Stimulated activated CD8-positive, alpha-beta memory T cell treated with anti-CD3 and anti-CD28 coated beads, Interleukin-4, amount 100 ng/mL, for 48 hours (primary cell): ENCODE results near the gene ST14.

ENCODE experiments used
- DNase-seq: peaks from one replicate; pipeline ENCODE4 v3.0.0-alpha.2; 2020

Gene ST14

DNA sequence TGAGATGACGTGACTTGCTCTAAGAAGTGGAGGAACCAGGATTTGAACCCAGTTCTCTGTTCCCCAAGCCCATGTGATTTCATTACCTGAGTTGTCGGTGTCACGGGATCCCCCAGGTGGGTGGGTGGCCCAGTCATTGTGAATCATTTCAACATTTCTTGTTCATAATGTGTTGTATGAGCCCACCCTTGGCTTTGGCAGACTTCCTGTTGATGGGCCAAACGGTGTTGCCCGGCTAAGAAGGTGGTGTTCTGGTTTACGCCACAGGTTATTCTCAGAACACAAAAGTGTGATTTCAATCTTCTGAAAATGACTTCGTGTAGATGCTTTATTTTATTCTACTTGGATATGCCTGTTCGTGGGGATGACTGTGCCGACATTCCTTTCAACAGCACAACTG, 21.6 kb upstream of the ST14 start:
- DNase-seq, result peak; percentile 40

DNA sequence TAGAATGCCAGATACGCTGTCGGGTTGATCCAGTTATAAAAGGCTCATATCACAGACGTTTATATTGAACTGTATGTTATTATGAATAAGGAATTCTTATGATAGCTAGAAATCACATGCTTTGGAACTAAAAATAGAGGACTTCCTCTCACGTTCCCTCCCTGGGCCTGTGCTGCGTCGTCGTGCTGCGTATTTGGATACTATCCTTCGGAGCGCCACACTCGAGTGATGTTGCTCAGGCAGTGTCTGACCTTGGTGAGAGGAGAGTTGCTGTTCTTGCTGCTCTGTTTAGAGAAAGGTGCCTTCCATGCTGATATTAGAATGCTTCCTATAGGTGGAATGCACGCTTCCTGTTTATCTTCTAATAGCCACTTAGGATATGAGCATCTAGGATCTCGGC, 20.2 kb upstream of the ST14 start:
- DNase-seq, result no peak

DNA sequence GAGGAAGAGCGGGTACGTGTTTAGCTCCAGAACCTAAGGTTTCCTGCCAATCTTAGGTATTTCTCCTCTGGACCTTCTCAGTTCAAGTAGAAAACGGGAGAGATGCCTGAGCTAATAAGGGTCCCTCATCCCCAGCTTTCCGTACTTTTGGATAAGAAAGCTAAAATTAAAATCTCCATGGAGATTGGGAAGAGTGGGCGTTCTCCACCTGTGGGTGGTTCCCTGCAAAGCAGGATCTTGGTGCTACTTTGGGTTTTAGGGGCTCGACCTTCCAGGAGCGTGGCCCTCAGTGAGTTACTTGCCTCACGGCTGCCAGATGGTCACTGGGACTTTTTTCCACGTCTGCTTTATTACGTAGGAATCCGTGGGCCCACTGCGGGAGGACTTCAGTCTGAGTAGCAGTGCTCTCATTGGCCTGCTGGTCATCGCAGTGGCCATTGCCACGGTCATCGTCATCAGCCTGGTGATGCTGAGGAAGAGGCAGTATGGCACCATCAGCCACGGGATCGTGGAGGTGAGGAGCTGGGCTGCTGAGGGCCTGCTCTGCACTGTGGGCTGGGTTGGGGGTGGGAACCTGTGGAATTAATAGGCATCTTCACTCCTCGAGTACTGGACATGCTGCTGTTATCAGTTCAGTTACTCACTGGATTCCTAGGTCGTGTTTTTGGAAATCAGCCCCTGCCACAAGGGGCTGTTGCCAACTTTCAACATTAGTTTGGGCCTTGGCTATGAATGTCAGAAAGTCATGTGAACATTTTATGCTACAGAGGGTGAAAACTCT, 17.8 kb upstream of the ST14 start:
- DNase-seq, result no peak

DNA sequence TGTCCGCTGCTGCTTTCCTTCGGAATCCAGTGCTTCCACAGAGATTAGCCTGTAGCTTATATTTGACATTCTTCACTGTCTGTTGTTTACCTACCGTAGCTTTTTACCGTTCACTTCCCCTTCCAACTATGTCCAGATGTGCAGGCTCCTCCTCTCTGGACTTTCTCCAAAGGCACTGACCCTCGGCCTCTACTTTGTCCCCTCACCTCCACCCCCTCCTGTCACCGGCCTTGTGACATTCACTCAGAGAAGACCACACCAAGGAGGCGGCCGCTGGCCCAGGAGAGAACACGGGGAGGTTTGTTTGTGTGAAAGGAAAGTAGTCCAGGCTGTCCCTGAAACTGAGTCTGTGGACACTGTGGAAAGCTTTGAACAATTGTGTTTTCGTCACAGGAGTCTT, 15.4 kb upstream of the ST14 start:
- no peak for DNase-seq

DNA sequence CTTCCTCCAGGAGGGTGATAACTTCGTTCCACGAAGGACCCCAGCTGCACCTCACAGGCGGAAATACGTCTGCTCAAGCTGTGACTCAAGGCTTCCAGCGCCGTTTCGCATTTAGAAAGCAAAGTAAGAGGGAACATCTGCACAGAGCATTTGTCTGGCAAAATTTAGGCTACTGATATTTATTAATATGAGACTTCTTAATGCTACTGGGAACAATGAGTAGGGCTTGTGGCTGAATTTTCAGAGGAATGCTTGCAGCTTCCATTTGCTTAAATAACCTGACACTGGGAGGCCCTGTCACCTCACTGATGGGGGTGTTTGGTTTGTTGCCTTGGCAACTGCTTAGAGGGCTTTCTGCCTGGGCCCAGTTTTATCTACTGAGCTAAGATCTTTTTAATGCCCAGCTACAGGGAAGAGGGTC, 14.7 kb upstream of the ST14 start:
- DNase-seq, result no peak

DNA sequence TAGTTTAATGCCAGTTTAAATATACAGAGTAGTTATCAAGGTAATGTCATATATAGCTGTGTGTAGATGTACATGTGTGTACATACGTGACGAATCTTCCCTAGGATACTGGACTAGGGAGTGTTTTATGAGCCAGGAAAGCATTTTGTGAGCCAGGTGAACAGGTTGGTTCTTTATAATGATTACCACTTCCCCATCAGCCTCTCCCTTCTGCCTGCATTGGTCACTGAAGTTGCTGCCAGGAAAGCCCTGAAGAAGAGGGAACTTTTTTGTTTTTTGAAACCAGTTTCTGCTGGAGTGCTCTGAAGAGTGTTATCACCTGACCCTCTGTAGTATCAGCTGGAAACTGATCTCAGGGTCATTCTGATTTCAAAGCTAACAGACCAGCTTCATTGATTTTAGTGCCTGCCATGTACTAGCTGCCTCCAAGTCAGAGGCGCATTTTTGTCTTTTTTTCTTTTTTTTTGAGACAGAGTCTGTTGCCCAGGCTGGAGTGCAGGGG, 14.2 kb upstream of the ST14 start:
- no peak for DNase-seq

DNA sequence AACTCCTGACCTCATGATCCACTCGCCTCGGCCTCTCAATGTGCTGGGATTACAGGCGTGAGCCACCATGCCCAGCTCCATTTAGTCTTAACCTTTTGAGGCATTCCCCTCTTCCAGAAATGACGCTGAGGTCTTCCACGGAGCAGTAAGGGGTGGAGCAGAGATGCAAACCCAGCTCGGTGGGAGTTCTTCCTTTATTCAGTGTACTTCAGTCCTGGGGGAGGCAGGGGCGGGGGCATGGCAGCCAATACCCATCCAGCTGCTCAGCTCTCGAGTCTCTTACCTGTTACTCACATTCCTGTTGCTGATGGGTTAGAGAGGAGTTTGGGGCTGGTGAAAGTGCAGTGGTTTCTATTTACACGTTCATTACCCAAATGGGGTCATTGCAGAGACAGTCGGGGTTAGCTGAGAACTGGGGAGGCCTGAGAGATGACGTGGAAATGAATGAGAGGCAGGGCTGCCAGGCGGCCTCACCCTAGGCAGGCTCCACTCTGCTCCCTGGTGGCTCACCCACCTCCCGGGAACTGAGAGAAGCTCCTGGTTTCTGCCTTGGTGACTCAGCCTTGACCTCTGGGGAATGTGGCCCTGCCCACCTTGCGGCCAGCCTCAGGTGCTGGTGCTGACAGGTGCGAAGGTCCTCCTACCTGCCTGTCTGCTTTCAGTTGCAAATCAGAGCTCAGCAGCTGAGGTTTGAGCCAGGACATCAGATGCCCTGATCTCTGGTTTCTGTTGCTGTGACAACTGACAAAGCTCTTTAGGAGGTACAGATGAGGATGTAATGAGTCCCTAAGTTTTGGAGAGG, 13.4 kb upstream of the ST14 start:
- no peak for DNase-seq

DNA sequence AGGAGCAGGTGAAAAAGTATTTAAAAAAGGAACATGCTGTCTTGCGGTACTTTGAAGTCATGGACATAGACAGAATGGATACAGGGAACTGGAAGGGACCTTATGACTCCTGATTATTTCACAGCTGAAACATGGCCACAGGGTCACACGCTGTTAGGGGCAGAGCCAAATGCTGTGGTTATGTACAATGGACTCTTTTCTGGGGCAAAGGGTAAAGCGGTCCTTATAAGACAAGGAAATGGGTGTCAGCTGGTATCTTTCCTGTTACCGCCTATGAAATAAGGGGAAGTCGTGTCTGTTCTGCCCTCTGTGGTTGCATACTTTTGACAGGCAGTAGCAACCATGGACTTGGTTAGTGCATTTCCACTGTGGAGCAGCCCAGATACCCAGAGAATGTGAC, 12.8 kb upstream of the ST14 start:
- no peak for DNase-seq

DNA sequence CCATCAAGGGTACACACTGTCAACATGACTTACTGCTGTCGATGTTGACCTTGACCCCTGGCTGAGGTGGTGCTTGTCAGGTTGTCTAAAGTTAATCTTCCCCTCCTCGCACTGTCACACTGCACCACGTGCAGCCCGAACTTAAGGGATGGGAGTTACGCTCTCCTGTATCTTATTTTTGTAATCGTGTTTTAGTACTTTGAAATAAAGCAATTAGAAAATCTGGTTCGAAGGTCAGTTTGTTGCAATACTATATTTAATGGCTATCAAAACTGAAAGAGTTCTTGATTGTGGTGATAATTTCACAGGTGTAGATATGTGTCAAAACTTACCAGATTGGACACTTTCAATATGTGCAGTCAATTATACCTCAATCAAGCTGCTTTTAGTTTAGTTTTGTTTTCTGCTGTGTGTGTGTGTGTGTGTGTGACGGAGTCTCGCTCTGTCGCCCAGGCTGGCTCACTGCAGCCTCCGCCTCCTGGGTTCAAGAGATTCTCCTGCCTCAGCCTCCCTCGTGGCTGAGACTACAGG, 10.7 kb upstream of the ST14 start:
- no peak for DNase-seq

DNA sequence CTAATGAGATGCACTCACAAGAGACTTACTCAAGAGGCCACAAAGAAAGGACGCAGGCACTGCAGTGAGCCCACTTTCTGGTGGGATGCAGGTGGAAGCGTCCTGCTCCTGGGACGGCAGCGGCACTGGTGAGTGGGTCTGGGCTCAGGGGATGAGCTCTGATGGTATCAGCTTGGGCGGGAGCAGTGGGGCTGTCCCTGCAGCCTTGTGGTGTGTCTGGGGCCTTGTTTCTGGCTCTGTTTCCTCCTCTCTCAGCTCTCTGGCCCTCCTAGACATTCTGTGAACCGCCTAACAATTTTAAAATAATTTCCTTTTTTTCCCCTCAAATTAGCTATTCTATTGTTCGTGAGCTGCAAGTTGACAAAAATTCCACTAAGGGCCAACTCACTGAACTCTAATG, 8.8 kb upstream of the ST14 start:
- no peak for DNase-seq

DNA sequence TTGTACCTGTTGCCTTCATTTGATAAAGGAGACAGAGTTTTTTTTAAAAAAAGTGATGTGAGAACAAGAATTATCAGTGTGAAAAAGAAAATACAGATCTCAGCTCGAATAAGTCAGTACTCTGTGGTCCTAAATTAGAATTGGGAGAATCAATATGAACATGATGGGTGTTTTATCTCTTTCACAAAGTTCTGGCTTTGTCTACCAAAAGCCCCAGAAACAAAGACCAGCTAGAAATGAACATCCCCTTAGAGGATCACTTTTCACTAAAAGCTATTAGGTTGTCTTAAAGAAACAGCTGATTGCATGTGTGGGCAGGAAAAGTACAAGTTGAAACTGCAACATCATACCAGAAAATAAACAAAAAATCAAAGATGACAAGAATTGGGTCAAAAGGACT, 8.4 kb upstream of the ST14 start:
- no peak for DNase-seq

DNA sequence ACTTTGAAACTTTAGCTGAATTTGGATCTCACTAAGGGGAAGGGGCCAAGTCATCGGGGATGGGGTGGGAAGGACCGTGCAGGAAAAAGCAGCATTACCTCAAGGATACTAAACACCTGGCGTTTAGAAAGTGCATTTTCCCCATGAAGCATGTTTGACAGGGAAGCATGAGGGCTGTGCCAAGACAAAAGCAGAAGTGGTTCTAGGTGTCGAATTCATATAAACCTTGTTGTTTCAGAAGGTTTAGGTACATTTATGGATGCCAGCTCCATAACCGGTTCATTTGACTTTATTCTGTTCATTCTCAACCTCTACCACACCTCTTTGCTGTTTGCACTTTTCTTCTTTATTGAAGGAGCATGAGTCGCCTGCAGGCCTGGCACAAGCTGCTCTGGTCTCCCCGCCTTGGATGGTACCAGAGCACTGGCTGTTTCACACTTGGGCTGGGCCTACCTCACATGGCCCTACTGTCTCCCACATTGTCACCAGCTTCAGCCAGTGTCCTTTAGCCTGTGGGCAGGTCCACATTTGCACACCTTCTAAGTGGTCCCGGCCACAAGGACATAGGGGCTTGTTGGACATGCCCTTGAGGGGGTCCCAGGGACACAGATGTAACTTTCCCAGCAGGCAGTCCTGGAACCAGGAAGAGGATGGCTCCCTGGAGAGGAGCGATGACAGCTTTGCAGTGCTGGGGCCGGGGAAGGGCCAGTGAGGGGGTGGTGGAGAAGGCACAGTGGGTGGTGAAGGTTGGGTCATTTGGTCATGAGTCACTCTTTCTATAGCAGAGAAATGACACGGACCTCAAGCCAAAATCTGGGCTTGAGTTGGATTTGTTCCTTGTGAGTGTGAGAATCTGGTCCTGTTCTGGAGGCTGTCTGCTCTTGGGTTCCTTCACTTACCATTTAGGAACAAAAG, 3.2 kb upstream of the ST14 start:
- DNase-seq, result no peak

DNA sequence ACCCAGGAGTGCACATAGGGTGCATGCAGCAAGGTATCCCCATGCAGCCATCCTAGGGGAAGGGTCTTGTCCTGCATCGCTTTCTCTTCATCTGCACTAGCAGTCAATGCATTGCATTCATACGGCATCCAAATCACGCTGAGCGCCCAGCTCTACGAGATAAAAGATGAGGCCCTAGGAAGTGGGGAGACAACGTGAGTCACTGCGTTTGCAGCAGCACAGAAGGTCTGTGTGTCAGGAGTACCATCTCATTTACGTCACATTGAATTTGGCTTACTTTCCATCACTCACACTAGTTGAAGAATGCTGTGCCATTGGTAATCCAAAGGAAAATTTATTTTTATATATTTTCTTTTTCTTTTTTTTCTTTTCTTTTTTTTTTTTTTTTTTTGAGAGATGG, 2.5 kb upstream of the ST14 start:
- DNase-seq, result no peak

DNA sequence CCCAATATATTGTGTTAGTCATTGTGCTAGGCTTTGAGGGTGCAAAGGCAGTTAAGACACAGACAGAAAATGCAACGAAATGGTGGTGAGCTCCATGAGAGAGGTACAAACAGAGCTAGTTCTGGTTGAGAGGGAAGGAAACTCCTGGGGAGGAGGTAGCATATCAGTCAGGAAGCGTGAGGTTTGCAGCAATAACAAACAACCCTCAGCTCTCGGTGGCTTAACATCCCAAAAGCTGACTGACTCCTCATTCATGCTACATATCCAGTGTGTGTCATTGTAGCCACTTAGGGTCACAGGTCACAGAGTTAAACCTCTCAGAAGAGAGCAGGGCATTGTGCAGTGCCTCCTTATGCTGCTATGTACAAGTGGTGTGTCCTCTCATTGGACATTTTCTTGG, 1.7 kb upstream of the ST14 start:
- DNase-seq, result no peak

DNA sequence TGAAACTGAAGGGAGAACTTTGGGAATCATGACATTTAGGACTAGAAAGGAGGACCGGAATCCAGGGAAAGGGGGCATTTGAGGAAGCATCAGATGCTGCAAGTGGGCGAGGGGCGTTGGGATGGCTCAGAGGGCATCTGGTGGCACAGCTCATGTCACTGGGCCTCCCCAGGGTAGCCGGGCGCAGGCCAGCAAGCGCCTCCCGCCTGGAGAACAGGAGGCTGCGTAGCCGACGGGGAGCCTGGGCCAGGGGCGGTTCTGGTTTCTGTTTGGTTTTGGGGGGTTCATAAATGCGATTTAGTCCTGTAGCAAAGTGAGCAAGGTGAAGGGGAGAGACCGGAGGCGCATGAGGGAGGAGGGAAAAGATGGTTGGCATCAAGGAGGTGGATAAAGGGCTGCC, 443 bp upstream of the ST14 start:
- DNase-seq, result no peak

DNA sequence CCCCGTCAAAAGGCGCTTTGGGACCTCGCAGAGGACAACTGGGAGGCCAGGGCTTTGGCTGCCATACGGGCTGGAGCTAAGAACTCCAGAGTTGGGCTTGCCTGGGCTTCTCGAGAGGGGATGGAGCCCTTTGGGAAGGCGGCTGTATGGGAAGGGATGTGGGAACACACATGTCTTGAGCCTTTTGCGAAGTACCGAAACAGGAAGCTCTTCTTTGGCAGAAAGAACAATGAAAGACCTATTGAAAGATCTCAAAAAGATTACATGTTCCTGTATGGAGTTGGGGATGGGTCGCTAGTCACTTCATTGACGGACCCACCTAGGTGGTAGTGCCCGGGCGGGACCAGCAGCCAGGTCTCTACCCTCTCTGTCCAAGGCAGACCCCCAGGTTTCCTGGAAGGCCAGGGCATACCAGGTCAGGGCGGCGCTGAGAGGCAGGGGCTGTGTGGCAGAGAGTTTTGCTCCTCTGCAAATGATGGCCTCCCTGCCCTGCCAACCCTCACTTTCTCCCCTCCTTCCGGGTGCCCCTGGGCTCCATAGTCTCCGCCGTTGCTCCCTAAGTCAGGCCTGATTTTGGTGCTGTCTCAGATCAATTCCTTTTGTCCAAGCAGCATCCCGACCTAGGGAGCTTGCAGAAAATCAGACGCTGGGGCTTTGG, 1.0 kb downstream of the ST14 start:
- DNase-seq, result no peak

DNA sequence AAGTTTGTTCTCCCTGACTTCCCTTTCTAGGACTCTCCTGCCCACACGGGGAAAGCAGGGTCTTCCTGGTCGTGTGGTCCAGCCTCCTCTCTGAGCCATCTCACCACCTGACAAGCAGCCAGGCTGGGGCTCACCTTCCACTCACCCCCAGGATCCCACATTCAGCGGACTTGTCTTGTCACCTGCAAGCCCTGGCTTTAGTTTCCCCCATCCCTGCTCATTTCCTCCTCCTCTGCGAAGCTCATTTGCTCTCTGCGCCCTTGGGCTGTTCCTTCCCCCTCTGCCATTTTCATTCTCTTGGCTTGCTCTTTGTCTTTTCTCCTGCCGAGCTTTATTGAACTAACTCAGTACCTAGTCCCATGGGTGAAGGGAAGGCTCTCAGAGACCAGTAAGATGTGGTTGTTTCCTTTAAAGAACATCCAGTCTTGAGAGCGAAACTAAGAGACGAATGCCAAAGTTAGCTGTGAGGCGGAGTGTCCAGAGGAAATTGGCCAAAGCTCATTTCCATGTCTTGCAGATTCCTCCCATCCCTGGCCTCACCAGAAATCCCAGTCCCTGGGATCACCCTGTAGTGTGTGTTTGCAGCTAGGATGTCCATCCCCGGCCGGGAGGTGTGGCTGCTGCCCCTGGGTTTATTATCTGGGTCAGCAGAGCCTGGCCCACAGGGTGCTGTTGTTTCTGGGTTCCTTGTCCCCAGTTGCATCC, 2.0 kb downstream of the ST14 start:
- no peak for DNase-seq

DNA sequence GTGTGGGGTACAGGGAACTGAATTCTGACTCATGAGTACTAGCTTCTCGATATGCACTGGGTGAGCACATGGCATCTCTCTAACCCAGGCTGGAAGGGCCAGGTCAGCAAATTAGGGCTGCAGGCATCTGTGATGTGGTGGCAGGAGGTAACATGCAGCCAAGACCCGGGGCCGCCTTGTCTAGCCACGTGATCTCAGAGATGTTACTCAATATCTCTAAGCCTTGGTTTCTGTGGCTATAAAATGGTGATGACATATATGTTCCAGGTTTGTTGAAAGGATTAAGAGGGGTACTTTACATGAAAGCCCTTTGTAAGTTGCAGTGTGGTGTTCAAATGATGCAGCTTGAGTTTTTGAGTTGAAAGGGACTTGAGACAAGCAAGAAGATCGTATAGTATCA, 3.2 kb downstream of the ST14 start:
- DNase-seq, result peak; percentile 42

DNA sequence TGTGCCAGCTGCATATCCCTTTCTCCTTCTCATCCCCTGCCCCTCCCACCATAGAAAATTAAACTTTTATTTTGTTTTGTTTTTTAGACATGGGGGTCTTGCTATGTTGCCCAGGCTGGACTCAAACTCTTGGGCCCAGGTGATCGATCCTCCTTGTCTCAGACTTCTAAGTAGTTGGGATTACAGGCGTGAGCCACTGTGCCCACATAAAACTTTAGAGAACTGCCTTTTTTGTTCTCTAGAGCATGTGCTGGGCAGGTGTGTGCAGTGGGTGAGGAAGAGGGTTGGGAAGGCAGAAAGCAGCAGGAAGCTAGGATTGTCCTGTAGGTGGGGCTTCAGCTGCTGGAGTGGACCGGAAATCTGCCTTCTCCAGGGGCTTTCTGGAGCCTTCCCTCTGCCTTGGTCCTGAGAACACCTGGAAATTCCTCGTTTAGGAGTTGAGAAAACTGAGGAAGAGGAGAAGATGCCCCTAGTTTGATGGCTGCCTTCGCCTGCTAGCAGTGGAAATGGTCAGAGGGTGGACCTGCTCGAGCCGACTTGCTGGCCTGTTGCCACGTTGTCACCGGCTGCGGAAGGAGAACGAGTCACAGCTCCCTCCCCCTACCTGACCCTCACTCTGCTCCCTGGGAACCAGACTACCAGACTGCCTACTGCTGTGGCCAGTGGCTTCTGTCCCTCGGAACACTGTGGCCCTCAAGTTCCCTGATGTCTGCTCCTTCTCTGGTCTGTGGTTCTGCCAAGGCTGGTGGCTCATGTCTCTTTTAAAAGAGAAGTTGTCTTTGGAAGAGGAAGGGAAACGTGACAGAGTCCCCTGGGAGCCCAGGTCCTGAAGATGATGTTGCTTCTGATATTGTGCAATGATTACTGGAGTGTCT, 4.0 kb downstream of the ST14 start:
- no peak for DNase-seq

DNA sequence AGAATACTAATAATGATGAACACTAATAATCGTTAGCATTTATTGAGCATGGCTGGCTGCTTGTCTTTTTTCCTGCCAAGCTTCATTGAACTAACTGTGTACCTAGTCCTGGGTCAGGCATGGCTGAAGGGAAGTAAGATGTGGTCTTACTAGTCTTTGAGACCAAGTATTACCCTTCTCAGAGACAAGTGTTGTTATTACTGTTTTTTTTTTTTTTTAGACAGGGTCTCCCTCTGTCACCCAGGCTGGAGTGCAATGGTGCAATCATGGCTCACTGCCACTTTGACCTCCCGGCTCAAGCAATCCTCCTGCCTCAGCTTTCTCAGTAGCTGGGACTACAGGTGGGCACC, 4.6 kb downstream of the ST14 start:
- no peak for DNase-seq
